GM18508 (cell line): Measurements from ENCODE around the gene IGFL4.

ENCODE experiments used
- ATAC-seq: cut with Tn5 transposase; IDR thresholded peaks from one replicate; pipeline ENCODE4 v1.9.1; 2021; ENCODE audit warnings: moderate number of reproducible peaks; ENCODE audit not compliant: insufficient read depth, unreplicated experiment

Gene IGFL4

GRCh38 chr19:46065486-46066071 is 24.8 kb upstream of the IGFL4 start:
- ATAC-seq: no peak

GRCh38 chr19:46063201-46063600 is 22.4 kb upstream of the IGFL4 start:
- ATAC-seq: no peak

DNA sequence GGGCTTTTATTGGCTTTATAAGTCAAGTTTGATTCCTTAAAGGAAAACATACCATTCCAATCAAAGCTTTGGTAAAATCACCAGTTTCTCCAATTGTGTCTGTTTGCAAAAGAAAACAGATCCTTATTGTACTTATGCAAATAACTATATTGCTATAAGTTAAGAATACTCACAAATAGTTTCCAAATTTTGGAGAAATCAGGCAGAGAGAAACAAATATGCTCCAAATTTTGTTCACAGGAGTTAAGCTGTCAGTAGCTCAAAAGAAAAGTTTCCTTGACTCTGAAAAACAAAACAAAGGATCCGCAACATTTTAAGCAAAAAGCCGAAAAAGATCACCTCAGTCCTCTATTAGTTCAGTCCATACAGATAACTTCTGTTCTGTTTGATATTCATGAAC is 19.2 kb upstream of the IGFL4 start:
- no peak for ATAC-seq

DNA sequence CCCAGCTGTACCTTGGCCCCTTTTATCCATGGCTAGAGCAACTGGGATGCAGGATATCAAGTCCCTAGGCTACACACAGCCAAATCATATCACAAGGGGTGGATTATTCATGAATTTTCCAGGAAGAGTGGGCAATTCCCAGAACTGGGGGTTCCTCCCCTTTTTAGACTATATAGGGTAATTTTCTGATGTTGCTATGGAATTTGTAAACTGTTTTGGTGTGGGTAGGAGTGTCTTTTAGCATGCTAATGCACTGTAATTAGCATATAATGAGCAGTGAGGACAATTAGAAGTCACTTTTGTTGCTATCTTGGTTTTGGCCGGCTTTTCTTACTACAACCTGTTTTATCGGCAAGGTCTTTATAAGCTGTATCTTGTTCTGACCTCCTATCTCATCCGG is 18.0 kb upstream of the IGFL4 start:
- no peak for ATAC-seq

GRCh38 chr19:46056536-46056935 is 15.7 kb upstream of the IGFL4 start:
- no peak for ATAC-seq

- no peak for ATAC-seq
These were observed 12.1 kb upstream of the IGFL4 start for GRCh38 chr19:46052896-46053295.

GRCh38 chr19:46049597-46049996 is 8.8 kb upstream of the IGFL4 start:
- no peak for ATAC-seq

DNA sequence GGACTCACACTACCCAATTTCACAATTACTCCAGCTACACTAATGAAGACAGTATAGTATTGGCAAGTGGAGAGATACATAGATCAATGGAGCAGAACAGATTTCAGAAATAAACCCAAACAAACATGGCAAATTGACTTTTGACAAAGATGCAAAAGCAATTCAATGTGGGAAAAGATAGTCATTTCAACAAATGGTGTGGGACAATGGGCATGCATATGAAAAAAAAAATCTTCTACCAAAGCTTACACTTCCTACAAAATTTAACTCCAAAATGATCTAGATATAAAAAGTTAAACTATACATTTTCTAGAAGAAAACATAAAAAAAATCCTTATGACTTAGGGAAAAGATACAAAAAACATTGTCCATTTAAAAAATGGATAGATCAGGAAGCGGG is 2.7 kb upstream of the IGFL4 start:
- ATAC-seq: no peak

DNA sequence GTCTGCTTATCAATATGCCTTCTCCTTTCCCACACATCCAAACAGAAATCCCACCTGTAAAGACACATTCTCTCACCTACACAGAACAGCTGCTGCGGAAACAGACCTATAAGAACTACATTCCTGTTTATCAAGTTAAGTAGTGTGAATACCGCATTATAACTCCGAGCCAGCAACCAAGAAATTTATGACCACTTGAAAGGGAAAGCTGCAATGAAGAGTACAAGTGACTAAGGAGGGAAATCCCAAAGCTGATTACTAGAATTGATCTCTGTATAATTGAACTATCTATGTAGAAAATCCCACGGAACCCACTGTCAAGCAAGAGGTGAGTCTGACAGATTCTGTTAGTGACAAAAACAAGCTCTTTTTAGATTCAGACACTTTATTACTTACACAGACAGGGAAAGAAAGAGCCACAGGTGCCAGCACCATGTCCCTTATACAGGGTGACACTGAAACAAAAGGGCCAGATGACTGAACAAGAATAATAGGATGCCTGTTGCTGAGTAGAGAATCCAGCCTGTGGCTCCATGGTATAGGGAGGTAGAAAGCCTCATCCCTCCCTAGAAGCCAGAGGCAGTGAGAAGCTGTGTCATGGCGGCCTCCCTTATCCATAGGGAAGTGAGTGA is 1.6 kb upstream of the IGFL4 start:
- ATAC-seq: no peak

- ATAC-seq: no peak
These were observed 677 bp downstream of the IGFL4 start for GRCh38 chr19:46040125-46040524.

DNA sequence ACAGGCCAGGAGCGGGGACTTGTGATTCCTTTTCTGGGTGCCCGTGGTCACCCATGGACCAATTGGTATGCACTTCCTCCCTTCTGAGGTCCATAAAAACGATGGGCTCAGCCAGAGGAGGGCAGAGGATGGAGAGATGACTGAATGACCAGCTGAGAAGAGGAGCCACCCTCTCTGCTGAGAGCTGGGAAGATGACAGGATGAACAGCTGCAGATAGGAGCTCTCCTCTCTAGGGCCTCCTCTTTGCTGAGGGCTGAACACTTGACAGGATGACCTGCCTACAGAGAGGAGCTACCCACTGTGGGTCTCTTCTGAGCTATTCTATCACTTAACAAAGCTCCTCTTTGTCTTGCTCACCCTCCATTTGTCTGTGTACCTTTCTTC is 4.1 kb downstream of the IGFL4 start:
- ATAC-seq: no peak

DNA sequence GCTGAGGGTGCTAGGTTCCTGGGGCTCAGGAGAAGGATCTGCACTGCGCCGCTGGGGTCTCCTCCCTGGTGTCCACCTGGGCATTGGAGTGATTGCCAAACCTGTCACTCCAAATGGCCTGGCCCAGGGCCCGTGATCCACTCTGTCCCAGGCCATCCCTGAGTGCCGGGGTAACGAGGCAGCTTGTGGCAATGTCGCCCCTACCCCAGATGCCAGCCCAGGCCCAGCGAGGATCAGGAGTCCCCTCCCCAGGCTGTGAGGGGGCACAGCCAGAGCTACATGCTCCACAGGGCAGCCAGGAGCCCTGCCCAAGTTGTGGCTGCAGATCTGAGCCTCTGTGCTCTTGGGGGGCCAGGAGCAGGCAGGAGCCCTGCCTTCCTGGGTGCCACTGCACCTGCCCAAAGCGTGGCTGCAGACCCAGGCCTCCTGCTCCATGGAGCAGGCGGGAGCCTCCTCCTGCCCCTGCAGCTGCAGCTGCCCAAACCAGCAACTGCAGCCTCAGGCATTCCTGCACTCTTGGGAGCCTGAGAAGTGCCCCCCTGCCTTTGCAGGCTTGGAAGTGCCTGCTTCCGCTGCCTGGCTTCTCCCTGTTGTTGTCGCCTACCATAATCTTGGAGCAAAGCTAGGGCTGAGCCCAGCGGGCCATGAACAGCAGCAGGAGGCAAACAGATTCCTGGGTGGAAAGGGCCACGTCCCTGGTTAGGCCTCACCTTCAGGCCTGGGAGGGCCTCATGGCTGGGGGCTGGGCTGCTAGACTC is 4.6 kb downstream of the IGFL4 start:
- no peak for ATAC-seq

DNA sequence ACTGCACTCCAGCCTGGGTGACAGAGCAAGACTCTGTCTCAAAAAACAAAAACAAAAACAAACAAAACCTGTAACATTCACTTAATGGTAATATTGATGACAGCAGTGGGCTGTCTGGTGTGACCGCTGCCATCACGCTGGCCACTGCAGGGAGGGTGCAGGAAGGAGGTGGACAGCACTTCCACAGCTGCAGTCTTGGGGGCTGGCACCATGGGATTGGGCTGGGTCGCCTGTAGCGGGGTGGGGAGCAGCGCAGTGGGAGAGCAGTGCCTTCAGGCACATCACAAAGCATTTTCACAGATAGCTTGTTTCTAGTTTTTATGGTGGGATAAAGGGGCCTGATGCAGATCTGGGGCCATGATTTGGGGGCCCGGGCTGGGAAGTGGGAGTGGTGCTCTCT is 5.3 kb downstream of the IGFL4 start:
- ATAC-seq: no peak

GRCh38 chr19:46033401-46033800 is 7.4 kb downstream of the IGFL4 start:
- no peak for ATAC-seq

- no peak for ATAC-seq
These were observed 8.2 kb downstream of the IGFL4 start for GRCh38 chr19:46032597-46033025.

DNA sequence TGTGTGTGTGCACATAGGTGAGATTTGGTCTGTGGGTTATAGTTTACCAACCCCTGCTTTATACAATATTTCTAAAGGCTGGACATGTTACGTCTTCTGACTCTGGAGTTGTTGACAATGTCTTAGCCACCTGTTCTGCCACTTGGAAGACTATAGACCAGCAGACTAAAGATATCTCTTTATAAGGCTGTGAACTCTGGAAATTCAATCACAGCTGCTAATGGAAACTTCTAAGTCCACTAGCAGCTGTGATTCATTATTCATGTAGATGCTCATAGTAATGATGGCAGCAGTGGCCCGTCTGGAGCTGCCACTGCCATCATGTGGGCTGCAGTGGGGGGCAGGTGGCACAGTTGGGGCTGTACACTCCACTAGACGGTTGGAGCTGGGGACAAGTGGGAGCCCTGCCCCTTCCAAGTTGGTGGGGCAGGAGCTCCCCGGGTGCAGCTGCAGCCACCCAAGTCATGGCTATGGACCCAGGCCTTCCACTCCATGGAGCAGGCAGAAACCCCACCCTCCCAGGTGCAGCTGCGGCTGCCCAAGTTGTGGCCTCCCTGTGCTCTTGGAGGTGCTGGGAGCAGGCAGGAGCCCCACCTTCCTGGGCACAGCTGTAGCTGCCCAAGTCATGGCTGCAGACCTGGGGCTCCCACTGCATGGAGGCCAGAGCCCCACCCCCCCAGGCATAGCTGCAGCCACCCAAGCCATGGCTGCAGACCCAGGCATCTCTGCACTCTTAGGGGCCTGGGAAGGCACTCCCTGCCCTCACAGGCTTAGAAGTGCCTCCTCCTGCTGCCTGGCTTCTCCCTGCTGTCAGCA is 8.8 kb downstream of the IGFL4 start:
- no peak for ATAC-seq

GRCh38 chr19:46030812-46031550 is 9.8 kb downstream of the IGFL4 start:
- ATAC-seq: no peak

- no peak for ATAC-seq
These were observed 15.0 kb downstream of the IGFL4 start for GRCh38 chr19:46025835-46026234.

DNA sequence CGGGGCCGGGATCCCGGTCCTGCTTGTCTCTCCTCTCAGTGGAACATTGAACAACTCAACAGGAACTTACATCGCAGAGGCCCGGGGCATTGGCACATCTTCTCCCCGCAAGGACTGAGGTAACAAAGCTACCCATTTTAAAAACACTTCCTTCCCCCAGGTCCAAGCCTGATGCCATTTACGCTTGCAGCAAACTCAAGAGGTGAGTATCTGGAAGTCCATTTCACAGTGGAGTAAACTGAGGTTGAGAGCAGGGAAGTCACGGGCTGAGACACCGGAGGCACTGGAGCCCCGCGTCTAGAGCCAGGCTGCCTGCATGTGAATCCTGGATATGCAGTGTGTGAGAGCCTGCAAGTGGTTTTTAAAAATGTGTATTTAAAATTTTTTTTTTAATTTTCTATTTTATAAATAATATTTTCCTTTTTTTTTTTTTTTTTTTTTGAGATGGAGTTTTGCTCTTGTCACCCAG is 17.5 kb downstream of the IGFL4 start:
- ATAC-seq: no peak
